Measurements from ENCODE around the gene INS. TPM values are rescaled to one million over a fixed set of nuclear protein-coding genes. Genes with fewer than 3 reads are reported as not detected.

INS gene
- total RNA-seq (2016; rRNA removed; fragmentation: Illumina TruSeq; extraction: Trizol) (not detected in 2 replicates), polyA plus RNA-seq (2011; rRNA removed) (not detected in 2 replicates), polyA minus RNA-seq (2011; rRNA and poly(A)+ RNA removed; ENCODE audit: low replicate concordance) (not detected in 2 replicates), Bru-seq, nascent RNA (not detected), BruChase-seq, experiment 1, labeled RNA remaining after a 6-hour chase (not detected), BruChase-seq, experiment 2, labeled RNA remaining after a 2-hour chase (not detected)
- not detected in 2 replicates for total RNA-seq (2016; cell fraction: cytosol; rRNA removed; fragmentation: Illumina TruSeq; extraction: Trizol; ENCODE audit: low read depth)
- total RNA-seq (2016; cell fraction: insoluble cytoplasmic fraction; rRNA removed; fragmentation: Illumina TruSeq; extraction: Trizol): not detected in 2 replicates
- total RNA-seq (2016; cell fraction: membrane; rRNA removed; fragmentation: Illumina TruSeq; extraction: Trizol): not detected in 2 replicates
- not detected in 2 replicates for total RNA-seq (2016; cell fraction: nucleus; rRNA removed; fragmentation: Illumina TruSeq; extraction: Trizol)
- not detected in 2 replicates for polyA plus RNA-seq (2011; cell fraction: cytosol; rRNA removed)
- not detected in 2 replicates for polyA plus RNA-seq (2011; cell fraction: nucleus; rRNA removed)
- polyA plus RNA-seq (2012): not detected in 2 replicates
- polyA plus RNA-seq (2016; cell fraction: cytosol; fragmentation: Illumina TruSeq; extraction: Trizol; ENCODE audit: low read depth): not detected in 2 replicates
- not detected in 2 replicates for polyA plus RNA-seq (2016; cell fraction: insoluble cytoplasmic fraction; fragmentation: Illumina TruSeq; extraction: Trizol; ENCODE audit: low read depth)
- not detected in 2 replicates for polyA plus RNA-seq (2016; cell fraction: membrane; fragmentation: Illumina TruSeq; extraction: Trizol; ENCODE audit: low read depth)
- polyA plus RNA-seq (2016; cell fraction: nucleus; fragmentation: Illumina TruSeq; extraction: Trizol; ENCODE audit: insufficient read depth, low read depth): not detected in 2 replicates
- not detected in 2 replicates for polyA minus RNA-seq (2011; cell fraction: cytosol; rRNA and poly(A)+ RNA removed)
- polyA minus RNA-seq (2011; cell fraction: nucleus; rRNA and poly(A)+ RNA removed): not detected in 2 replicates
- long read RNA-seq, experiment 1: 0 reads
- long read RNA-seq, experiment 2: 0 reads

GRCh38 chr11:2160736-2161259 is at the start of gene INS:
TSS of gene INS (minus strand) at chr11:2161209. CDS start at chr11:2160971, 238 bp downstream.
- Histone ChIP-seq H3K27ac (ENCODE audit: extremely low read length, insufficient read depth, low read length) (no peak within 1 kb of the TSS), H3K27me3 (ENCODE audit: control insufficient read depth in 1 of 2, insufficient read depth in 2 of 2, low read length in 2 of 2) (peaks cover 24 to 68% of the 10 kb centered on the region in 2 experiments), H3K79me2 (ENCODE audit: insufficient read depth, low read length) (no peaks in the 10 kb centered on the region), H3K9me3 (ENCODE audit: low read length) (no peaks in the 10 kb centered on the region), H3K9ac (ENCODE audit: insufficient read depth, low read depth, low read length) (no peak within 1 kb of the TSS), H4K20me1 (ENCODE audit: insufficient read depth, low read length) (no peaks in the 10 kb centered on the region), H2AFZ (ENCODE audit: low read length) (no peak within 1 kb of the TSS), H3K4me2 (ENCODE audit: low read depth, low read length) (no peak within 1 kb of the TSS), H3K36me3 (replicated peaks in 1 of 2; ENCODE audit: control insufficient read depth in 1 of 2, insufficient read depth in 2 of 2, low read length in 2 of 2) (no peaks in the 10 kb centered on the region), H3K4me1 (ENCODE audit: insufficient read depth, low read length) (no peaks in the 10 kb centered on the region), H3K4me3 (replicated peaks in 1 of 3; ENCODE audit: insufficient read depth in 1 of 3, low read depth in 2 of 3, low read length in 3 of 3) (no peak within 1 kb of the TSS)
- FAIRE-seq (no peak), DNase-seq (ENCODE audit: low spot score) (no peak), ATAC-seq (no peak)
- ChIA-PET CTCF (ENCODE audit: low intra/inter-chr PET ratio, low total read pairs) (no interaction called here), POLR2A (no interaction called here)
- no CpG with 5 or more reads among the region's 13 CpGs for WGBS (ENCODE audit: low lambda C conversion rate)
- no TSS peak for BruUV-seq (replicated peaks)
- in situ Hi-C loops (cut with HindIII; ENCODE audit: extremely low pct_ligation_motif_present, low pct_unique_long_range_greater_than_20kb): no loop called here
- no peak for TF ChIP-seq BRD4 (CRISPR knock-in tag; IDR thresholded peaks at IDR 0.05)
- TF ChIP-seq GATA4 (IDR thresholded peaks at IDR 0.05; ENCODE audit: borderline replicate concordance, low read depth): no peak
- no peak for TF ChIP-seq IRX3 (CRISPR knock-in tag; IDR thresholded peaks at IDR 0.05; ENCODE audit: borderline replicate concordance, low read depth)
- TF ChIP-seq ZNF558 (CRISPR knock-in tag; IDR thresholded peaks at IDR 0.05; ENCODE audit: borderline replicate concordance): no peak
- TF ChIP-seq RAD21 (CRISPR knock-in tag; IDR thresholded peaks at IDR 0.05): no peak
- no peak for TF ChIP-seq POLR2A (IDR thresholded peaks at IDR 0.05; ENCODE audit: insufficient read depth in 1 of 2, low read depth in 2 of 2, low read length in 2 of 2)
- TF ChIP-seq ZNF207 (IDR thresholded peaks at IDR 0.05; ENCODE audit: borderline replicate concordance): no peak
- TF ChIP-seq NR2F2 (IDR thresholded peaks at IDR 0.05; ENCODE audit: borderline replicate concordance, low read depth): no peak
- intact Hi-C loops (cut with micrococcal nuclease; ENCODE audit: unreplicated experiment): no loop called here

Data from HepG2 (cell line).